Measurements from ENCODE around the gene KNDC1. TPM values are rescaled to one million over a fixed set of nuclear protein-coding genes. Genes with fewer than 3 reads are reported as not detected.
"Not testable (repeated sequence)": the region's sequence is repeated elsewhere in the genome, so short reads cannot be mapped to it uniquely, and the experiment has no call there.

Gene KNDC1
- total RNA-seq, 1 experiment from 2014 or later, result 0.39 TPM

DNA sequence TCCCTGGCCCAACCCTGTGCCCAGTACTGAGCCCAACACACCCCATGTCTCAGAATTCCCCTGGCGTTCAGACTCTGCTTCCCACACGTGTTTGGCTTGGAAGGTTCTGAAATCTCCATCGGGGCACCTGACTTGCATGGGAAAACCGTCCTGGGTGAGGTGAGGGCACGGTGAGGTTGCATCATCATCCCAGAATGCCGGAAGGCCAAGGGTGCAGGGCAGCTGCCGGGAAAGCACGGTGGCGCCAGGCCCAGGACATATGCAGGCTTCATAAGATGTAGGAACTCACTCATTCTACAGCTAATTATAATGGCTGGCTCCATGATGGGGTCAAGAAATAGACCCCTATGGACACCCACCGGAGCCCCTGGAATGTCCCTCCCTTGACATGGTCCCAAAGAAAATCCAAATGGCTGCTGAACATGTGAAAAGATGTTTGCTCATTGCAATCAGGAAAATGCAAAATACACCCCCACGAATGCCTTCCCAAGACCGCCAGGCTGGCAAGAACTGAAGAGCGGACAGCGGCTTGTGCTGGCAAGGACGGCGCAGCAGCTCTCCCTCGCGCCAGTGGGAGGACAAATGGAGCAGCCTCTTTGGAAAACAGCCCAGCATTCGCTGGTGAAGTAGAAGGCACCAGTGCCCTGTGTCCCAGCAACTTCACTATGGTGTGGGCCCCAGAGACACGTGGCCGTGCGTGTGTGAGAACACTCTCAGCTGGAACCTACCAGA lies 2.3 kb downstream of the KNDC1 start:
- no peak for DNase-seq (ENCODE audit: low spot score)

GRCh38 chr10:133162910-133163856 lies 3.2 kb downstream of the KNDC1 start:
- no peak for DNase-seq (ENCODE audit: low spot score)

DNA sequence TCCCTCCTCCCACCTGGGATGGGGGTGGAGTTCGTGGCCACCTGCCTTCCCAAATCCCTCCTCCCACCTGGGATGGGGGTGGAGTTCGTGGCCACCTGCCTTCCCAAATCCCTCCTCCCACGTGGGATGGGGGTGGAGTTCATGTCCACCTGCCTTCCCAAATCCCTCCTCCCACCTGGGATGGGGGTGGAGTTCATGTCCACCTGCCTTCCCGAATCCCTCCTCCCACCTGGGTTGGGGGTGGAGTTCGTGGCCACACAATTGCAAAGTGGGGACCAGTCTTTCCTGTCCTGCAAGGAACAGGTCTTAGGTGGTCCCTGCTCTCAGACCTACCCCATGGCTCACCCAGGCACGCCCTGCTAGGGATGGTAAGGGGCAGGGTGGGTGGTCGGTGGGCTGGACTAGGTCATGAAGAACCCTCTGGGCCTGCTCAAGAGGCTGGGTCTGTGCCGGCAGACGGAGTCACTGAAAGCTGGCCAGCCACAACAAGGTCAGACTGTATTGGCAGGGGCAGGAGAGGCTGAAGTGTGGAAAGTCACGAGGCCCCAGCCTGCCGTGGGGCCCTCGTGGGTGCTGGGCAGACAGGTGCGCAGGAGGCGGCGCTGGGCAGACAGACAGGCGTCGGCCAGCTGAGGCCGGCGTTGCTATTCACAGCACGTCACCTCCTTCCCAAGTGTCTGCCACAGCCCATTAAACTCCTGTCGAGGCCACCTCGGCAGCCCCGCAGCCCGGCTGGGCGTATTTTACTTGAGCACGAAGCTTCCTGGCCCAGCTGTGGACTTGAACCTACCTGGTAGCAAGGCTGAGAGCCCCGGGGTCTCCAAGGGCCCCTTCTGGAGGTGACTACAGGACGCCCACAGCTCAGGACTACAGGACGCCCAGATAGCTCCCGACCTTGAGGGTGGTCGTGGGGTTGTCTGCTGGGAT lies 4.1 kb downstream of the KNDC1 start:
- no peak for DNase-seq (ENCODE audit: low spot score)

DNA sequence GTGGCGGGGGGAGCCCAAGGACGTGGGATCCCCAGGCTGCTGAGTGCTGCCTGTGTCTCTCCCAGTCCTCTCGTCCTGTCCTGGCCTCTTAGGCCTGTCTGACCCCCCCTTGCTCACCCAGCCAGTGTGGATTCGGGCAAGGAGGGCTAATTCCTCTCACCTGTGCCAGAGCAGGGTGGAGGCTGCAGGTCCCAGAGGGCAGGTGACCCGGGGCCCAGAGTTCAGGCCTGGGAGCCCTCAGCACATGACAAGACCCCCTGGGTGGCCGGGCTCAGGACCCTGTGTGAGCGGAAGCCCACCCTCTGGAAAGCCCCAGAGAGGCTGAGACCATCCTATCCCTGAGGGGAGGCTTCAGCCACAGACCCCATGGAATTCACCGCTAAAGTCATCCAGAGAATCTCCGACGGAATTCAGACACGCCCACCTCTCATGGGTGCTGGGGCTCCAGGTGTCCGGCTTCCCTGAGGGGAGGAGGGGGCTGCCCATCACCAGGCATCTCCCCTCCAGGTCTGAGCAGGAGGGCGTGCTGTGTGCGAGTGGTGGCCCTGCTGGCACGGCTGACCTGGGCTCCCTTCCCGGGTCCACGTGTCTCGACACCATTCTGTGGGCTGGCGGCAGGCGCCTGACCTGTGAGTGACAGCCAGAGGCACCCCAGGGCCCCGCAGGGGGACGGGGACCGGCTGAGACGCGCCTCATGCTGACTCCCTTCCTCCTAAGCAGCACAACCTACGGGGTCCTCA lies 5.0 kb downstream of the KNDC1 start:
- no peak for DNase-seq (ENCODE audit: low spot score)

DNA sequence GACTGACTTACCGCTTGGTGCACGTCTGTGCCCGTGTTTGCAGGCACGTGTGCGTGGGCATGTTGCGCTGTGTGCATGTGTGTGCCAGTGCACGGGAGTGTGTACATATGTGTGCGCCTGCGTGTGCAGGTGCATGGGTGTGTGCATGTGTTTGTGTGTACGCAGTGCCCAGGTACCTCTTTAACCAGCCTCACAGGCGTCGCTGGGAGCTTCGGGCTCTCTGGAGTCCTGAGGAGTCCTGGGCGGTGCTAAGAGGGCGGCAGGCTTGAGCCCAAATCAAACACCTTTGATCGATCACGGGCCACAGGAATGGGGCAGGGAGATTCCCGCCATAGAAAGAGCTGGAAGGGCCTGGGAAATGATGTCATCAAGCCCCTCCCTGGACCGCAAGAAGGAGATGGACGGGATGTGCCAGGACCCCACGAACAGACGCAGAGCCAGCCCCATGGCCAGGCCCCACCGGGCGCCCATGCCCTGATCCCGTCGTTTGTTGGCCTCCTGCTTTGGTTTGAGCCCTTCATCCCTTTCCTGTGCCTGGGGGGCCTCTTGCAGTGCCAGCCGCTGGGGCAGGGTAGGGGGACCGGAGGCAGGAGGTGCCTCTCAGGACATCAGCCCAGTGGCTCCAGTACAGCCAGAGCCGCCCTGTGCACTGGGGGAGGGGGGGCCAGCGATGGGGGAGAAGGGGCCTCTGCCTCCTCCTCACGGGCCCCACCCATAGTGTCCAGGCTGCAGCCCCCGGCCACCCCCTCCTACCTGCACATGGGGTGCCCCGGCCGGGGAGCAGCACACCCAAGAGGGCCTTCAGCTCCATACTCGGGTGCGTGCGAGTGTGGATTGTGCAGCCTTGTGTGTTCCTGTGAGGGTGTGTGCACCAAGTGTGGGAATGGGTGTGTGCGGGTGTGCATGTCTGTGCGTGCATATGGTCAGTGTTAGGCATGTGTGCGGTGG lies 5.8 kb downstream of the KNDC1 start:
- DNase-seq (ENCODE audit: low spot score), result no peak

DNA sequence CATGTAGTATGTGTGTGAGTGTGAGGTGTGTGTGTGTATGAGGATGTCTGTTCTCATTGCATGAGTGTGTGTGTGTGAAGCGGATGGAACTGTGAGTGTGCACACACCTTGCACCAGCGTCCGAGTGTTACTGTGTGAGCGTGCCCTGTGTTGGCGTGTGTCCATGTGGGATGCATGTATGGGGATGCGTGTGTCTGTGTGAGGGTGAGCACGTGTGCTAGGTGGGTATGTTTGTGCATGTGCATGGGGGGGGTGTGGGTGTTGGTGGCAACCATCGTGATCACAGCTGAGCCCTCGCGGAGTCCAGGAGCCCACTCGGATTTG lies 6.4 kb downstream of the KNDC1 start:
- DNase-seq (ENCODE audit: low spot score), result no peak

- DNase-seq (ENCODE audit: low spot score), result no peak
Observed at GRCh38 chr10:133166828-133167692, 7.0 kb downstream of the KNDC1 start.

DNA sequence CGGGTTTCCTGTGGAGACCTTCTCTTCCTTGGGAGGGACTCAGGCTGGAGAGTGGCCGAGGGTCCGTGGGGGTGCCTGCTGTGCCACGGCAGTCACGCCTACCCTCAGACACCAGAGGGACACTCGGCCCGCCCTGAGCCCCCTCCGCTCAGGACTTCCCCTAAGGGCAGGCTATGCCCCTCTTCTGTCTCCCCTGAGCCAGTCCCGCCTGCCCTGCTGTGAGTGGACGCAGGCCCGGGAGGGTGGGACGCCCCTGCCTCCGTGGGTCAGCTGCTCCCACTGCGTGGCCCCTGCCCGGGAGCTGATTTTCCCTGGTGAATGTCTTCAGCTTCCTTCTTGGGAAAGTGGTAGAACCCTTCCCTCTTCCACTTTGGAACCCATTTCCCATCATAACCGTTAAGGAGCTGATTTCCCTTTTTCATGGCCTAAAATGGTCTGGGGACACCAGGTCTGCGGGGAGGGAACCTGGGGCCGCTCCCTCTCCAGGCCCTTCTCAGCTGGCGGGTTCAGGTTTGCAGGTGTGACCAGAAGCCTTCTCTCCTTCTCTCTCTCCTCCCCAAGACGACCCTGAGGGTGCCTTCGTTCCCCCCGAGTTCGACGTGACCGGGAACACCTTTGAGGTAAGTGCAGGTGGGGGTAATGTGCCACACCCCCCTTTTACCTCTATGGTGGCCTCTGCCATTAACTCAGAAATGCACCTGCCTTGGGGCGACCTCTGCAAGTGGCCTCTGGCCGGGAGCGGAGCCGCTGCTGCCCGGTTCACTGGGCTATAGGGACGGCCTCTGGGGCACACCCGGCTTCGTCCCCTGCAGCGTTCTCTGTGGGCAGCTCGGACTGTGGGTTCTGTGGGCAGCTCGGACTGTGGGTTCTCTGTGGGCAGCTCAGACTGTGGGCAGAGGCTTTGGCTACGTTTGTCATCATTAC lies 7.9 kb downstream of the KNDC1 start:
- no peak for DNase-seq (ENCODE audit: low spot score)

GRCh38 chr10:133168617-133169031 lies 8.6 kb downstream of the KNDC1 start:
- no peak for DNase-seq (ENCODE audit: low spot score)

DNA sequence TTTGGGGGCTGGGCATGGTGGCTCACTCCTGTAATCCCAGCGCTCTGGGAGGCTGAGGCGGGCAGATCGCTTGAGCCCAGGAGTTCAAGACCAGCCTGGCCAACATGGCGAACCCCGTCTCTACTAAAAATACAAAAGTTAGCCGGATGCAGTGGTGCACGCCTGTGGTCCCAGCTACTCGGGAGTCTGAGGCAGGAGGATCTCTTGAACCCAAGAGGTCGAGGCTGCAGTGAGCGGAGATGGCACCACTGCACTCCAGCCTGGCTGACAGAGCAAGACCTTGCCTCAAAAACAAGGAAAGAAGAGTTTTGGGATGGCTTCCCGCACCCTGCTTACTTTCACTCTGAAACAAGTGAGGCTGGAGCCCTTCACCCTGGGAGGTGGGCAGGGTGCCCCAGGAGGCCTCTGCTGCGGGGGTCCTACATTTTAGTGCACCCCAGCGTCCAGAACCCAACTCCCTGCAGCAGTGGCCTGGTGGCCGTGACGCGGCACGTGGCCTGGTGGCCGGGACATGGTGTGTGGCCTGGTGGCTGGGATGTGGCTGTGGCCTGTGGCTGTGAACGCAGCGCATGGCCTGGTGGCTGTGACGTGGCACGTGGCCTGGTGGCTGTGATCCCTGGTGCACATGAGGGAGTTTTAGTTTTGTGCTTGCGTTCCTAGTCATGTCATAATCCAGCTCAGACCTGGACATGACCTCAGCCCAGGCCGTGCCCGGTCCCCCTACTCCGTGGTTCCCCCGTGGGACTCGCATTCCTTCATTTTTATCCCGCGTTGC lies 9.3 kb downstream of the KNDC1 start:
- DNase-seq (ENCODE audit: low spot score), result no peak

DNA sequence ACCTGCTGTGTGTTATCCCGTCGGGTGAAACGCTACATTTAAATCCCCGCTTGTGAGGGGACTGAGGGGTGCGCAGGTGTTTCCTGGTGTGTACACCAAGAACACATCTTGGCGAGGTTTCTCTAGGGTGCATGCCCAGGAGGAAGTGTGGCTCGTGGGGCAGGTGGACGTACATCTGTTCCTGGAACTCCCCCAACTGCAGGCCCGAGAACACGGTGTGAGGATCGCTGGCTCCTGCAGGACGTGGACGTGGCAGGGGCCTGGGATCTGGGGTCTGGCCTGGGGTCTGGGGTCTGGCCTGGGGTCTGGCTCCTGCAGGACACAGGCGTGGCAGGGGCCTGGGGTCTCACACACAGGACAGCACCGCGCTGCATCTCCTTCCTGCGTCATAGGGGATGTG lies 10.1 kb downstream of the KNDC1 start:
- DNase-seq (ENCODE audit: low spot score), result no peak

GRCh38 chr10:133173860-133174640 lies 14.0 kb downstream of the KNDC1 start:
- no peak for DNase-seq (ENCODE audit: low spot score)

- DNase-seq (ENCODE audit: low spot score), result no peak
Observed at GRCh38 chr10:133174689-133175263, 14.8 kb downstream of the KNDC1 start.

GRCh38 chr10:133175624-133176023 lies 15.6 kb downstream of the KNDC1 start:
- not testable (repeated sequence) for DNase-seq (ENCODE audit: low spot score)

- DNase-seq (ENCODE audit: low spot score), result no peak
Observed at GRCh38 chr10:133176546-133176945, 16.5 kb downstream of the KNDC1 start.

Measured in H4 (cell line).